ENCODE results near the gene FRMD4A. TPM values are rescaled to one million over a fixed set of nuclear protein-coding genes. Genes with fewer than 3 reads are reported as not detected.

FRMD4A gene
- total RNA-seq, 2 donors from 2014 or later, result 8.6 to 10.2 TPM

GRCh38 chr10:13978533-13979115 lies 352.1 kb downstream of the FRMD4A start:
- DNase-seq, result no peak
- Histone ChIP-seq H3K9ac (ENCODE audit: low read depth in 2 of 2, low read length in 2 of 2) (no peak overlapping the region), H3K4me3 (no peak overlapping the region), H3K4me1 (no peaks in the 10 kb centered on the region), H3K27ac (no peak overlapping the region), H3K36me3 (no peaks in the 10 kb centered on the region), H3K9me3 (no peaks in the 10 kb centered on the region), H3K27me3 (no peaks in the 10 kb centered on the region)
- TF ChIP-seq, protein P1, sequence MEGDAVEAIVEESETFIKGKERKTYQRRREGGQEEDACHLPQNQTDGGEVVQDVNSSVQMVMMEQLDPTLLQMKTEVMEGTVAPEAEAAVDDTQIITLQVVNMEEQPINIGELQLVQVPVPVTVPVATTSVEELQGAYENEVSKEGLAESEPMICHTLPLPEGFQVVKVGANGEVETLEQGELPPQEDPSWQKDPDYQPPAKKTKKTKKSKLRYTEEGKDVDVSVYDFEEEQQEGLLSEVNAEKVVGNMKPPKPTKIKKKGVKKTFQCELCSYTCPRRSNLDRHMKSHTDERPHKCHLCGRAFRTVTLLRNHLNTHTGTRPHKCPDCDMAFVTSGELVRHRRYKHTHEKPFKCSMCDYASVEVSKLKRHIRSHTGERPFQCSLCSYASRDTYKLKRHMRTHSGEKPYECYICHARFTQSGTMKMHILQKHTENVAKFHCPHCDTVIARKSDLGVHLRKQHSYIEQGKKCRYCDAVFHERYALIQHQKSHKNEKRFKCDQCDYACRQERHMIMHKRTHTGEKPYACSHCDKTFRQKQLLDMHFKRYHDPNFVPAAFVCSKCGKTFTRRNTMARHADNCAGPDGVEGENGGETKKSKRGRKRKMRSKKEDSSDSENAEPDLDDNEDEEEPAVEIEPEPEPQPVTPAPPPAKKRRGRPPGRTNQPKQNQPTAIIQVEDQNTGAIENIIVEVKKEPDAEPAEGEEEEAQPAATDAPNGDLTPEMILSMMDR (IDR thresholded peaks at IDR 0.05), result no peak
- intact Hi-C loops (cut with DNase I), result no loop called here

GRCh38 chr10:13977861-13978532 lies 352.7 kb downstream of the FRMD4A start:
- Histone ChIP-seq H3K27ac (no peak overlapping the region), H3K4me1 (no peaks in the 10 kb centered on the region), H3K27me3 (no peaks in the 10 kb centered on the region), H3K9ac (ENCODE audit: low read depth in 2 of 2, low read length in 2 of 2) (no peak overlapping the region), H3K36me3 (no peaks in the 10 kb centered on the region), H3K4me3 (no peak overlapping the region), H3K9me3 (no peaks in the 10 kb centered on the region)
- no peak for DNase-seq
- intact Hi-C loops (cut with DNase I), result no loop called here
- TF ChIP-seq, protein P1 (IDR thresholded peaks at IDR 0.05), result no peak

DNA sequence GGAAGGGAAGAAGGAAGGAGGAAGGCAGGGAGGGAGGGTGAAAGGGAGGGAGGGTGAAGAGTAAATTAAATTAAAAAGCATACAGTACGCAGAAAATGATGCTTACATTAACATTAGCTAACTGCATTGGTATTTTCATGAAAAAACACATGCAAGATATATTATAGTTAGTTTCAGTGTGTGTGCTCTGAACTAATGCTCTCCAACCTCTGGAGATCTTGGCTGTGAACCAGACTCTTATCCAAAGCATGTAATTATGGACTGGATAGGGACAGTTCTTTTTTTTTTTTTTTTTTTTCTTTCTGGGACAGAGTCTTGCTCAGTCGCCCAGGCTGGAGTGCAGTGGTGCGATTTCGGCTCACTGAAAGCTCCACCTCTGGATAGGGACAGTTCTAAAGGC lies 357.0 kb downstream of the FRMD4A start:
- no peaks in the 10 kb centered on the region for H3K4me1 ChIP-seq
- TF ChIP-seq, protein P1 (IDR thresholded peaks at IDR 0.05), result no peak
- no peaks in the 10 kb centered on the region for H3K27me3 ChIP-seq
- H3K4me3 ChIP-seq, result no peak overlapping the region
- no peaks in the 10 kb centered on the region for H3K9me3 ChIP-seq
- H3K9ac ChIP-seq (ENCODE audit: low read depth in 2 of 2, low read length in 2 of 2), result no peak overlapping the region
- intact Hi-C loops (cut with DNase I), result no loop called here
- no peak overlapping the region for H3K27ac ChIP-seq
- no peak for DNase-seq
- no peaks in the 10 kb centered on the region for H3K36me3 ChIP-seq

GRCh38 chr10:13972609-13973008 lies 358.1 kb downstream of the FRMD4A start:
- H3K36me3 ChIP-seq, result no peaks in the 10 kb centered on the region
- no peak for DNase-seq
- no peak overlapping the region for H3K4me3 ChIP-seq
- no peaks in the 10 kb centered on the region for H3K27me3 ChIP-seq
- H3K9me3 ChIP-seq, result no peaks in the 10 kb centered on the region
- no peak overlapping the region for H3K27ac ChIP-seq
- H3K9ac ChIP-seq (ENCODE audit: low read depth in 2 of 2, low read length in 2 of 2), result no peak overlapping the region
- intact Hi-C loops (cut with DNase I), result no loop called here
- no peaks in the 10 kb centered on the region for H3K4me1 ChIP-seq
- TF ChIP-seq, protein P1 (IDR thresholded peaks at IDR 0.05), result no peak

GRCh38 chr10:13971601-13972475 lies 358.9 kb downstream of the FRMD4A start:
- no peak overlapping the region for H3K9ac ChIP-seq (ENCODE audit: low read depth in 2 of 2, low read length in 2 of 2)
- H3K4me3 ChIP-seq, result no peak overlapping the region

More at GRCh38 chr10:13971601-13972475, 358.9 kb downstream of the FRMD4A start:
- Histone ChIP-seq H3K27me3 (no peaks in the 10 kb centered on the region), H3K27ac (no peak overlapping the region), H3K9me3 (no peaks in the 10 kb centered on the region), H3K4me1 (no peaks in the 10 kb centered on the region), H3K36me3 (no peaks in the 10 kb centered on the region)
- TF ChIP-seq, protein P1 (IDR thresholded peaks at IDR 0.05), result no peak
- intact Hi-C loops (cut with DNase I), result no loop called here
- no peak for DNase-seq
